ENCODE data around the gene RNF11.
"Not testable (repeated sequence)": the region's sequence is repeated elsewhere in the genome, so short reads cannot be mapped to it uniquely, and the experiment has no call there.

RNF11 gene

DNA sequence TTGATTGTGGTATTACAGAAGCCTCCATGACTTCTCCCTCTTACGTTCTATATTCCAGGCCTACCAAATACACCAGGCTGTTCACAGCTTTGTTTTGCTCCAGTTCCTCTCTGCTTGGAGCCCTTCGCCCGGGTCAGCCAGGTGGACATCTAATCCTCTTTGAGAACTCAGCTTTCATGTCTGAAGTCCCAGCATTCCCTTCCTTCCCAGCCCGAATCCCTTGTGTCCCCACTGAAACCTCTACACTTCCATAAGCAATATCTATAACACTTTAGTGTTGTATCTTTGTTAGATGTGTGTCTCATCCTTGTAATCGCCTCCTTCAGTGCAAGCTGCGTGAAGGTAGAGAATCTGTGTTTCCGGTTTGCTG lies 1.9 kb downstream of the RNF11 start:
- TF ChIP-seq, protein P1, sequence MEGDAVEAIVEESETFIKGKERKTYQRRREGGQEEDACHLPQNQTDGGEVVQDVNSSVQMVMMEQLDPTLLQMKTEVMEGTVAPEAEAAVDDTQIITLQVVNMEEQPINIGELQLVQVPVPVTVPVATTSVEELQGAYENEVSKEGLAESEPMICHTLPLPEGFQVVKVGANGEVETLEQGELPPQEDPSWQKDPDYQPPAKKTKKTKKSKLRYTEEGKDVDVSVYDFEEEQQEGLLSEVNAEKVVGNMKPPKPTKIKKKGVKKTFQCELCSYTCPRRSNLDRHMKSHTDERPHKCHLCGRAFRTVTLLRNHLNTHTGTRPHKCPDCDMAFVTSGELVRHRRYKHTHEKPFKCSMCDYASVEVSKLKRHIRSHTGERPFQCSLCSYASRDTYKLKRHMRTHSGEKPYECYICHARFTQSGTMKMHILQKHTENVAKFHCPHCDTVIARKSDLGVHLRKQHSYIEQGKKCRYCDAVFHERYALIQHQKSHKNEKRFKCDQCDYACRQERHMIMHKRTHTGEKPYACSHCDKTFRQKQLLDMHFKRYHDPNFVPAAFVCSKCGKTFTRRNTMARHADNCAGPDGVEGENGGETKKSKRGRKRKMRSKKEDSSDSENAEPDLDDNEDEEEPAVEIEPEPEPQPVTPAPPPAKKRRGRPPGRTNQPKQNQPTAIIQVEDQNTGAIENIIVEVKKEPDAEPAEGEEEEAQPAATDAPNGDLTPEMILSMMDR (IDR thresholded peaks at IDR 0.05; ENCODE audit: insufficient read depth, low read depth, low read length, missing control alignments): no peak
- peak; percentile 16 for DNase-seq (ENCODE audit: low read depth)
- H3K4me3 ChIP-seq (ENCODE audit: low read depth, low read length): peak overlapping the region; percentile 77

DNA sequence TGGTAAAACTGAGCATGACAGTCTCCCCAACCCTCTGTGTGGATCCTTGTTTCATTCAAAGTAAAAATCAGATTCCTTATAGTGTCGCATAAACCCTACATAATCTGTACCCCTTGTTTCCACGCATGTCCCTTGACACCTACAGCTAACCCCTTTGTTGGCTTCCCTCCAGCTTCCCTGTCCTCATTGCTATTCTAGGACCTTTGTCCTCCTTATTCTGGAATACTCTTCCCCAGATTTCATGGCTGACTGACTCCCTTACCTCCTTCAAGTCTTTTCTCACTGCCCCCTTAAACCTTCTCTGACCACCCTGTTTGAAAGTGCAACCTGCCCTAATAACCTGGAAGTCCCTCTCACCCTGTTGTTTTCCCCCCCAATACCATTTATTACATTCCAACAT lies 4.0 kb downstream of the RNF11 start:
- TF ChIP-seq, protein P1 (IDR thresholded peaks at IDR 0.05; ENCODE audit: insufficient read depth, low read depth, low read length, missing control alignments): no peak
- H3K4me3 ChIP-seq (ENCODE audit: low read depth, low read length): no peak overlapping the region
- DNase-seq (ENCODE audit: low read depth): no peak

DNA sequence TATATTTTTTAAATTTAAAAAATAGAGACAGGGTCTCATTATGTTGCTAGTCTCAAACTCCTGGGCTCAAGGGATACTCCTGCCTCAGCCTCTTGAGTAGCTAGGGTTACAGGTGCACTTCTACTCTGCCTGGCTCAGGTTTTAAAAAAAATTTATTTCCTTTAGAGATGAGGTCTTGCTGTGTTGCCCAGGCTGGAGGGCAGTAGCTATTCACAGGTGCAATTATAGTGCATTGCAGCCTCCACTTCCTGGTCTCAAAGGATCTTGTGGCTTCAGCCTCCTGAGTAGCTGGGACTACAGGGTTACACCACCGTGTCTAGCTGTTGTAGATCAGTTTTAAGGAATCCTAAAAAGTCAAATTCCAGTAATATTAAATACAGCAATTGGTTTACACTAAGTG lies 5.0 kb downstream of the RNF11 start:
- DNase-seq (ENCODE audit: low read depth): no peak
- TF ChIP-seq, protein P1 (IDR thresholded peaks at IDR 0.05; ENCODE audit: insufficient read depth, low read depth, low read length, missing control alignments): no peak

DNA sequence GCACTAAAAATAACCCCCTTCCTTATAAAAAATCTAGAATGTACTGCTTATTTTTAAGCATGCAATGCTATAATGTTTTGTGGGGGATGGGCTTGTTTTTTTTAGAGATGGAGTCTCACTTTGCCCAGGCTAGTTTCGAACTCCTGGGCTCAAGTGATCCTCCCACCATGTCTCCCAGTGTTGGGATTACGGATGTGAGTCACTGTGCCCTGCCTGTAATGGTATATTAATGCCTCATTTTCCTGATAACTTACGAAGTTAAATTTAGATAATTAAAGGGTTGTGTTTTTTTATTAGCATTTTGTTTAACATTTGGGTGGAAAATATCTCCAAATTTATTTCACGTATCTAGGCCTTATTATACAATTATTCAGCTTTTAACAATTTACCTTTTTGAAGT lies 6.5 kb downstream of the RNF11 start:
- no peak overlapping the region for H3K4me3 ChIP-seq (ENCODE audit: low read depth, low read length)
- TF ChIP-seq, protein P1 (IDR thresholded peaks at IDR 0.05; ENCODE audit: insufficient read depth, low read depth, low read length, missing control alignments): no peak
- DNase-seq (ENCODE audit: low read depth): no peak

More for the DNA sequence above, 5.0 kb downstream of the RNF11 start:
- H3K4me3 ChIP-seq (ENCODE audit: low read depth, low read length): no peak overlapping the region

DNA sequence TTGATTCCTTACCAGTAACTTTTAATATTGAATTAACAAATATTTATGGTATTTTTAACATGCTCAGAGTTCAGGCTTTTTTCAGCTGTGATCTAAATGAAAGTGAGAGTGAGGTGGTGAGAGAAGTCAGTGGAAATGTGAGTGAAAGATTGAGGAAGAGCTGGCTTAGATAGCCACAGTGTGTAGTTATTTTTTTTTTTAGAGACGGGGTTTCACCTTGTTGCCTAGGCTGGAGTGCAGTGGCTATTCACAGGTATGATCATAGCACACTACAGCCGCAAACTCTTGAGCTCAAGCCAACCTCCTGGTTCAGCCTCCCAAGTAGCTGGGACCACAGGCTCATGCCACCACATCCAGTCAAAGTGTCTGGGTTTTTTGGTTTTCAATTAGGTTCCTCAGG lies 10.9 kb downstream of the RNF11 start:
- H3K4me3 ChIP-seq (ENCODE audit: low read depth, low read length): no peak overlapping the region
- TF ChIP-seq, protein P1 (IDR thresholded peaks at IDR 0.05; ENCODE audit: insufficient read depth, low read depth, low read length, missing control alignments): no peak
- peak; percentile 73 for DNase-seq (ENCODE audit: low read depth)

DNA sequence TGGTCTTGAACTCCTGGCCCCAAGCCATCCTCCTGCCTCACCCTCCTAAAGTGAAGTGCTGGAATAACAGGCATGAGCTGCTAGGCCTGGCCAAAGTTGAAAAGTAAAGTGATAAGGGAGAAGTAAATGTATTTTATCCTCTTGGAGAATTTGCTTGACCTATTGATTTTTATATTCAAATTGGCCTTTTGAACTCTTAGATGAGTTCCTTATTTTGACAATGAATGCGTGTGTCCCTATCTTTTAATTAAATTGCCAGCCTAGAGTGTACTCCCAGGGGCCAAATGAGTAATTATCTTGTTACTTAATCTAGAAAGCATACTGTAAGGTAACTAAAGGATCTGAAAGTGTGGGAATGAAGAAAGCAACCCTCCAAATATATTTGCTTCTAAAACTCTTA lies 11.4 kb downstream of the RNF11 start:
- TF ChIP-seq, protein P1 (IDR thresholded peaks at IDR 0.05; ENCODE audit: insufficient read depth, low read depth, low read length, missing control alignments): no peak
- H3K4me3 ChIP-seq (ENCODE audit: low read depth, low read length): no peak overlapping the region
- no peak for DNase-seq (ENCODE audit: low read depth)

DNA sequence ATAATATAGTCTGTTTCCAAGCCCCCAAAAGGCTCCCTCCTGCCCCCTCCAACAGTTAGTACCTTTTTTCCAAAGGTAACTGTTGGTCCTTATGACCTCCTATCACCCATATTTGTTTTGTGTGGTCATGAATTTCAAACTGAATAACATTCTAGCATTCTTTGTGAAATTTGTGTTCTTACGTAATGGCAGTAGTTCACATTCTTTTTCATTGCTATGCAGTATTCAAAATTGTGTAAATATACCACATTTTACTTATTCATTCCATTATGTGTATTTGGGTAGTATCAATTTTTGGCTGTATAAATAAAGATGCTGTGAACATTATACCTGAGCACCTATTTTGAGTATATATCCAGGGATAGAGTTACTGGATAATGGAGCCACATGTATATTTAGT lies 13.4 kb downstream of the RNF11 start:
- TF ChIP-seq, protein P1 (IDR thresholded peaks at IDR 0.05; ENCODE audit: insufficient read depth, low read depth, low read length, missing control alignments): no peak
- DNase-seq (ENCODE audit: low read depth): no peak
- H3K4me3 ChIP-seq (ENCODE audit: low read depth, low read length): no peak overlapping the region

DNA sequence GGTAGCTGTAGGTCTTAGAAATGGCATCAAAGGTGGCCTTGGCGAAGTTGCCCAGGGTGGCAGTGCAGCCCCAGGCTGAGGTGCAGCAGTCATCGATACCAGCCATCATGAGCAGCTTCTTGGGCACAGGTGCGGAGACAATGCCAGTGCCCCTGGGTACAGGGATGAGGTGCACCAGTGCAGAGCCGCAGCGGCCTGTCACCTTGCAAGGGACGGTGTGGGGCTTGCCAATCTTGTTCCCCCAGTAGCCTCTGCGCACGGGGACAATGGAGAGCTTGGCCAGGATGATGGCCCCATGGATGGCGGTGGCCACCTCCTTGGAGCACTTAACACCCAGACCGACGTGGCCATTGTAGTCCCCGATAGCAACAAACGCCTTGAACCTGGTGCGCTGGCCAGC lies 14.7 kb downstream of the RNF11 start:
- not testable (repeated sequence) for DNase-seq (ENCODE audit: low read depth)

DNA sequence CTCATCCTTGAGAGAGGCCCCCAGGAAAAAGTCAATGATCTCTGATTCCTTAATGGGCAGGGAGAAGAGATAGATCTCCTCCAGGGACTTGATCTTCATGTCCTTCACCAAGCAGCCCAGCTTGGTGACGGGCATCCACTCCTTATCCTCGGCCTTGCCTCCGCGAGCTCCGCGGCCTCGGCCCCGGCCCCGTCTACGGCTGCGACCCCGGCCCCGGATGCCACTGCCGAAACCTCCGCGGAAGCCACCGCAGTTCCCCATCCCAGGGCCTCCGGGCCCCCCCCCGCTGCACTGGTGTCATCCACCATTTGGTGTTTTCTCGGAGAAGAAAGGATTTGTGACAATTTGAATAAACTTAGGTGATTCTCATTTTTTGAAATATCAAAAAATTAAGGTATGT lies 15.1 kb downstream of the RNF11 start:
- DNase-seq (ENCODE audit: low read depth); H3K4me3 ChIP-seq (ENCODE audit: low read depth, low read length): not testable (repeated sequence)

More for the DNA sequence above, 14.7 kb downstream of the RNF11 start:
- H3K4me3 ChIP-seq (ENCODE audit: low read depth, low read length): not testable (repeated sequence)

All from GM12865 (cell line).